ENCODE data around the gene MYBPC1.
"Not testable (repeated sequence)": the region's sequence is repeated elsewhere in the genome, so short reads cannot be mapped to it uniquely, and the experiment has no call there.

The MYBPC1 gene, protein sequence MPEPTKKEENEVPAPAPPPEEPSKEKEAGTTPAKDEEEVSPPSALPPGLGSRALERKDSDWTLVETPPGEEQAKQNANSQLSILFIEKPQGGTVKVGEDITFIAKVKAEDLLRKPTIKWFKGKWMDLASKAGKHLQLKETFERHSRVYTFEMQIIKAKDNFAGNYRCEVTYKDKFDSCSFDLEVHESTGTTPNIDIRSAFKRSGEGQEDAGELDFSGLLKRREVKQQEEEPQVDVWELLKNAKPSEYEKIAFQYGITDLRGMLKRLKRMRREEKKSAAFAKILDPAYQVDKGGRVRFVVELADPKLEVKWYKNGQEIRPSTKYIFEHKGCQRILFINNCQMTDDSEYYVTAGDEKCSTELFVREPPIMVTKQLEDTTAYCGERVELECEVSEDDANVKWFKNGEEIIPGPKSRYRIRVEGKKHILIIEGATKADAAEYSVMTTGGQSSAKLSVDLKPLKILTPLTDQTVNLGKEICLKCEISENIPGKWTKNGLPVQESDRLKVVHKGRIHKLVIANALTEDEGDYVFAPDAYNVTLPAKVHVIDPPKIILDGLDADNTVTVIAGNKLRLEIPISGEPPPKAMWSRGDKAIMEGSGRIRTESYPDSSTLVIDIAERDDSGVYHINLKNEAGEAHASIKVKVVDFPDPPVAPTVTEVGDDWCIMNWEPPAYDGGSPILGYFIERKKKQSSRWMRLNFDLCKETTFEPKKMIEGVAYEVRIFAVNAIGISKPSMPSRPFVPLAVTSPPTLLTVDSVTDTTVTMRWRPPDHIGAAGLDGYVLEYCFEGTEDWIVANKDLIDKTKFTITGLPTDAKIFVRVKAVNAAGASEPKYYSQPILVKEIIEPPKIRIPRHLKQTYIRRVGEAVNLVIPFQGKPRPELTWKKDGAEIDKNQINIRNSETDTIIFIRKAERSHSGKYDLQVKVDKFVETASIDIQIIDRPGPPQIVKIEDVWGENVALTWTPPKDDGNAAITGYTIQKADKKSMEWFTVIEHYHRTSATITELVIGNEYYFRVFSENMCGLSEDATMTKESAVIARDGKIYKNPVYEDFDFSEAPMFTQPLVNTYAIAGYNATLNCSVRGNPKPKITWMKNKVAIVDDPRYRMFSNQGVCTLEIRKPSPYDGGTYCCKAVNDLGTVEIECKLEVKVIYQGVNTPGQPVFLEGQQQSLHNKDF

DNA sequence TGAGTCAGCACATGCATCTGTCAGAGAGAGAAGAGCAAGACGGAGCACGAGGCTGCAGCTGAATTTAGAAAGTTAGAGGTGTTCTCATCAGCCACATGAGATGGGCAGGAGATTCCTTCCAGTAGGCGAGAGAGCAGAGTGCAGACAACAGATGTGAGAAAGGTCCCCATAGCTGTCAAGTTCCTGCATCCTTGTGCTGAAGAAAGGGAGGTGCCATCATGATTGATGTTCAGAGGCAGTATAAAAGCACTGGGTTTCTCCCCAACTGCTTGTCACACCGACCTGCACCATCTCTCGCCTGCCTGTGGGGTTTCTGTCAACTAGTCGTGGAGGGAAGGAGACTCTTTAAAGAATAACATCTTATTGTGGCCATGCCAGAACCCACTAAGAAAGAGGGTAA, at the start of gene MYBPC1:
MYBPC1 (plus strand) TSS at position 272 of the 400 bp plus-strand sequence; CDS start at position 372, 100 bp downstream.
- Histone ChIP-seq H3K4me1 (no peaks in the 10 kb centered on the region), H3K4me3 (ENCODE audit: low read depth, low read length) (no peak within 1 kb of the TSS), H3K27ac (no peak within 1 kb of the TSS), H3K4me2 (ENCODE audit: low read length) (no peak within 1 kb of the TSS), H3K9ac (no peak within 1 kb of the TSS), H3K79me2 (no peaks in the 10 kb centered on the region), H3K36me3 (ENCODE audit: control insufficient read depth, insufficient read depth, low read length) (no peaks in the 10 kb centered on the region), H2AFZ (no peak within 1 kb of the TSS), H3K27me3 (ENCODE audit: control insufficient read depth, insufficient read depth, low read length) (no peaks in the 10 kb centered on the region), H3K9me3 (ENCODE audit: control insufficient read depth, low read length) (no peaks in the 10 kb centered on the region)
- TF ChIP-seq, protein P1, sequence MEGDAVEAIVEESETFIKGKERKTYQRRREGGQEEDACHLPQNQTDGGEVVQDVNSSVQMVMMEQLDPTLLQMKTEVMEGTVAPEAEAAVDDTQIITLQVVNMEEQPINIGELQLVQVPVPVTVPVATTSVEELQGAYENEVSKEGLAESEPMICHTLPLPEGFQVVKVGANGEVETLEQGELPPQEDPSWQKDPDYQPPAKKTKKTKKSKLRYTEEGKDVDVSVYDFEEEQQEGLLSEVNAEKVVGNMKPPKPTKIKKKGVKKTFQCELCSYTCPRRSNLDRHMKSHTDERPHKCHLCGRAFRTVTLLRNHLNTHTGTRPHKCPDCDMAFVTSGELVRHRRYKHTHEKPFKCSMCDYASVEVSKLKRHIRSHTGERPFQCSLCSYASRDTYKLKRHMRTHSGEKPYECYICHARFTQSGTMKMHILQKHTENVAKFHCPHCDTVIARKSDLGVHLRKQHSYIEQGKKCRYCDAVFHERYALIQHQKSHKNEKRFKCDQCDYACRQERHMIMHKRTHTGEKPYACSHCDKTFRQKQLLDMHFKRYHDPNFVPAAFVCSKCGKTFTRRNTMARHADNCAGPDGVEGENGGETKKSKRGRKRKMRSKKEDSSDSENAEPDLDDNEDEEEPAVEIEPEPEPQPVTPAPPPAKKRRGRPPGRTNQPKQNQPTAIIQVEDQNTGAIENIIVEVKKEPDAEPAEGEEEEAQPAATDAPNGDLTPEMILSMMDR (IDR thresholded peaks at IDR 0.05), result no peak

DNA sequence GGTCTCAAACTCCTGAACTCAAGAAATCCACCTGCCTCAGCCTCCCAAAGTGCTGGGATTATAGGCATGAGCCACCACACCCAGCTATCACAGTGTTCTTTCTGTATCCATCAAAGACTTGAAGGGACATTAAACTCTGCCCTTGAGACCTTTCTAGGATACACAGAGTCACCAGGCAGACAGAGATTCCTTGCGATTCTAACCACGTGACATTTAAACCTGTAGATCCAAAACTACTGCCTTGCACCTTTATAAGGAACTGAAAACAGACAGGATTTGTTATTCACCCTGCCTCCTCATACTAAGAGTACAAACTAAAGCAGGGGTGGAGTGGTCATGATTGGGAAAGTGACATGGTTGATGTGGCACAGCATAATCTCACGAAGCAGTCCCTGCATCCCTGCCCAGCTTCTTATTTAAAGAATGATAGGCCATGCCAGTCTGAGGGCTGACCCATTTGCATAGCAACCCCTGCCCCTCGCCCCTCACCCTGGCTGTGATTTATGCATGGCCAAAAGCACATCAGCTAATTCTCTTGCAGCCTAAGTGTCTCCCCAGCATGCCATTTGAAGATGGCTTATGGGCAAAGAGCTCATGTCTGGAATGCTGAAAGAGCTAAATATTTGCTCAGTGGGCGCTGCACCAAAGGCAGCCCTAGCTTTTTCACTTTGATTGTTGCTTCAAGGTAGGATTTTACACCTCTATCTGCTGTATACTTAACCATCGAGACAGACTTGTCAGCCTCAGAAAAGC, 43.2 kb upstream of the MYBPC1 start:
- no peaks in the 10 kb centered on the region for H3K9me3 ChIP-seq (ENCODE audit: control insufficient read depth, low read length)
- H3K27me3 ChIP-seq (ENCODE audit: control insufficient read depth, insufficient read depth, low read length), result no peaks in the 10 kb centered on the region
- no peaks in the 10 kb centered on the region for H3K36me3 ChIP-seq (ENCODE audit: control insufficient read depth, insufficient read depth, low read length)
- no peaks in the 10 kb centered on the region for H3K79me2 ChIP-seq
- no peak overlapping the region for H3K4me2 ChIP-seq (ENCODE audit: low read length)
- TF ChIP-seq, protein P1 (IDR thresholded peaks at IDR 0.05), result no peak
- no peak overlapping the region for H3K9ac ChIP-seq
- no peak overlapping the region for H3K27ac ChIP-seq
- no peak overlapping the region for H3K4me3 ChIP-seq (ENCODE audit: low read depth, low read length)
- no peak overlapping the region for H2AFZ ChIP-seq
- no peaks in the 10 kb centered on the region for H3K4me1 ChIP-seq

DNA sequence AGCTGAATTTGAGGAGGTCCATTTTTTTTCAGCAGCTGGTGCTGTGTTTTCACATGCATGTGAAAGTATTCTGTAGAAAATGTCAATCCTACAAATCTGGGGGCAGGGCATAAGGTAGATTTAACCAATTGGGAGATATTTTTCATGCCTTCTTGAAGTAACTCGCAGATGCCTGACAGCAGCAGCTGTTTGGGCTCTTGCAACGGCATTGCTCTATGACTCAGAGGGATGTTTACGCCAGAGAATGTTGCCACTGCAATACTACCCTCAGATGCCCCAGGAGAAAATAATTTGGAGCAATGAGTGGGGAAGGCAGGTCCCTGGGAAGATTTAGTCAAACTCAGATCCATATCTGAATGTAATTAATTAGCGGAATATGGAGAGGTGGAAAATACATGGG, 42.5 kb upstream of the MYBPC1 start:
- TF ChIP-seq, protein P1 (IDR thresholded peaks at IDR 0.05), result no peak
- H3K9me3 ChIP-seq (ENCODE audit: control insufficient read depth, low read length), result no peaks in the 10 kb centered on the region
- H3K4me2 ChIP-seq (ENCODE audit: low read length), result no peak overlapping the region
- no peaks in the 10 kb centered on the region for H3K27me3 ChIP-seq (ENCODE audit: control insufficient read depth, insufficient read depth, low read length)
- no peaks in the 10 kb centered on the region for H3K36me3 ChIP-seq (ENCODE audit: control insufficient read depth, insufficient read depth, low read length)
- no peaks in the 10 kb centered on the region for H3K4me1 ChIP-seq
- H2AFZ ChIP-seq, result no peak overlapping the region
- H3K9ac ChIP-seq, result no peak overlapping the region
- no peaks in the 10 kb centered on the region for H3K79me2 ChIP-seq
- no peak overlapping the region for H3K27ac ChIP-seq
- no peak overlapping the region for H3K4me3 ChIP-seq (ENCODE audit: low read depth, low read length)

DNA sequence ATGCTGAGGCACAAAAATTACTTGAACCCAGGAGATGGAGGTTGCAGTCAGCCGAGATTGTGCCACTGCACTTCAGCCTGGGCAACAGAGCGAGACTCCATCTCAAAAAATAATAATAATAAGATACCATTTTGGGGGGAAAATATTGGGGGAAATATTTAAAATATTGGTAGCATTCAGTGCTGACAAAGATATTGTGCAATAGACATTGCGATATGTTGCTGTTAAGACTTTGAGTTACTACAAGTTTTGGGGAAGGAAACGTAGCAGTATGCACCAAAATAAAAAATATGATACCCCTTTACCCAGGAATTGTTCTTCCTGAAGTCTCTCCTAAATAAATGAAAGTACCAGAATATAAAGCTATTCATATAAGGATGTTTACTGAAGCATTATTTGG, 37.7 kb upstream of the MYBPC1 start:
- Histone ChIP-seq H3K9me3 (ENCODE audit: control insufficient read depth, low read length) (no peaks in the 10 kb centered on the region), H3K36me3 (ENCODE audit: control insufficient read depth, insufficient read depth, low read length) (no peaks in the 10 kb centered on the region), H2AFZ (no peak overlapping the region), H3K79me2 (no peaks in the 10 kb centered on the region), H3K9ac (no peak overlapping the region), H3K4me1 (no peaks in the 10 kb centered on the region), H3K27me3 (ENCODE audit: control insufficient read depth, insufficient read depth, low read length) (no peaks in the 10 kb centered on the region), H3K4me3 (ENCODE audit: low read depth, low read length) (no peak overlapping the region), H3K27ac (no peak overlapping the region), H3K4me2 (ENCODE audit: low read length) (no peak overlapping the region)
- TF ChIP-seq, protein P1 (IDR thresholded peaks at IDR 0.05), result no peak

DNA sequence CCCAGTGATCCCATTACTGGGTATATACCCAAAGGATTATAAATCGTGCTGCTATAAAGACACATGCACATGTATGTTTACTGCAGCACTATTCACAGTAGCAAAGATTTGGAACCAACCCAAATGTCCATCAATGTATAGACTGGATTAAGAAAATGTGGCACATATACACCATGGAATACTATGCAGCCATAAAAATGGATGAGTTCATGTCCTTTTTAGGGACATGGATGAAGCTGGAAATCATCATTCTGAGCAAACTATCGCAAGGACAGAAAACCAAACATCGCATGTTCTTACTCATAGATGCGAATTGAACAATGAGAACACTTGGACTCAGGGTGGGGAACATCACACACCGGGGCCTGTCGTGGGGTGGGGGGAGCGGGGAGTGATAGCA, 36.0 kb upstream of the MYBPC1 start:
- not testable (repeated sequence) for H3K9ac ChIP-seq; H3K27me3 ChIP-seq (ENCODE audit: control insufficient read depth, insufficient read depth, low read length); H3K9me3 ChIP-seq (ENCODE audit: control insufficient read depth, low read length); H2AFZ ChIP-seq; H3K79me2 ChIP-seq; H3K4me3 ChIP-seq (ENCODE audit: low read depth, low read length); H3K4me2 ChIP-seq (ENCODE audit: low read length); H3K4me1 ChIP-seq; H3K27ac ChIP-seq; H3K36me3 ChIP-seq (ENCODE audit: control insufficient read depth, insufficient read depth, low read length)
